HepG2 (cell line): ENCODE measurements around the gene PSMB11. TPM values are rescaled to one million over a fixed set of nuclear protein-coding genes. Genes with fewer than 3 reads are reported as not detected.

Experiments used
- ARID3A ChIP-seq: IDR thresholded peaks from 2 replicates; pipeline ENCODE4 v1.6.1; 2012; ENCODE audit warnings: low read depth, low read length, improper control_type of control experiment
- CBX2 ChIP-seq, 2 experiments: fragments of 200-600 bp in 1 of 2; sonication (generic); formaldehyde crosslinking in 1 of 2; IDR thresholded peaks; 2 replicates each; pipeline versions ENCODE4 v1.7.0 to v1.8.1; 2018 to 2022; ENCODE audit warnings: low read depth in 2 of 2, low read length in 1 of 2, mild to moderate bottlenecking in 1 of 2, missing genetic modification reagents in 1 of 2
- CBX5 ChIP-seq: sonication (generic); formaldehyde crosslinking; IDR thresholded peaks from 2 replicates; pipeline ENCODE4 v1.4.0; 2020; ENCODE audit warnings: missing genetic modification reagents, borderline replicate concordance
- E2F2 ChIP-seq: sonication (generic); formaldehyde crosslinking; IDR thresholded peaks from 2 replicates; pipeline ENCODE4 v1.4.0; 2020; ENCODE audit warnings: missing genetic modification reagents, borderline replicate concordance
- HDAC2 ChIP-seq: sonication (generic); formaldehyde crosslinking; IDR thresholded peaks from 2 replicates; pipeline ENCODE4 v1.4.0; 2020; ENCODE audit warnings: missing genetic modification reagents
- ISL2 ChIP-seq: sonication (generic); formaldehyde crosslinking; IDR thresholded peaks from 2 replicates; pipeline ENCODE4 v1.5.0; 2020; ENCODE audit warnings: missing genetic modification reagents
- KDM2A ChIP-seq: sonication (generic); formaldehyde crosslinking; IDR thresholded peaks from 2 replicates; pipeline ENCODE4 v1.4.0; 2020; ENCODE audit warnings: low read depth, missing genetic modification reagents, borderline replicate concordance
- MATR3 ChIP-seq: sonication (generic); formaldehyde crosslinking; IDR thresholded peaks from 2 replicates; pipeline ENCODE4 v1.4.0; 2020; ENCODE audit warnings: missing genetic modification reagents
- MAX ChIP-seq: IDR thresholded peaks from 2 replicates; pipeline ENCODE4 v1.6.1; 2012; ENCODE audit warnings: inconsistent platforms
- NFIC ChIP-seq: IDR thresholded peaks from 2 replicates; pipeline ENCODE4 v1.6.1; 2012; ENCODE audit warnings: mild to moderate bottlenecking, low read length, inconsistent platforms
- NR3C1 ChIP-seq: sonication (generic); formaldehyde crosslinking; IDR thresholded peaks from 2 replicates; pipeline ENCODE4 v1.4.0; 2020; ENCODE audit warnings: missing genetic modification reagents
- SAFB2 ChIP-seq: sonication (generic); formaldehyde crosslinking; IDR thresholded peaks from 2 replicates; pipeline ENCODE4 v1.5.1; 2020; ENCODE audit warnings: missing genetic modification reagents, low read depth, mild to moderate bottlenecking, borderline replicate concordance
- TAF15 ChIP-seq: fragments of 200-400 bp; formaldehyde crosslinking; IDR thresholded peaks from one replicate; pipeline ENCODE4 v1.6.1; 2018; ENCODE audit warnings: mild to moderate bottlenecking, low read depth, low read length; ENCODE audit not compliant: poor library complexity, severe bottlenecking
- TIGD3 ChIP-seq: sonication (generic); formaldehyde crosslinking; IDR thresholded peaks from 2 replicates; pipeline ENCODE4 v1.5.1; 2020; ENCODE audit warnings: mild to moderate bottlenecking, missing genetic modification reagents, borderline replicate concordance
- TRAFD1 ChIP-seq: sonication (generic); formaldehyde crosslinking; IDR thresholded peaks from 2 replicates; pipeline ENCODE4 v1.5.1; 2020; ENCODE audit warnings: missing genetic modification reagents, mild to moderate bottlenecking, borderline replicate concordance
- ZFYVE20 ChIP-seq: sonication (generic); formaldehyde crosslinking; IDR thresholded peaks from 2 replicates; pipeline ENCODE4 v1.8.0; 2023; ENCODE audit warnings: low read depth, mild to moderate bottlenecking, moderate library complexity, missing genetic modification reagents, borderline replicate concordance
- ZNF17 ChIP-seq: sonication (generic); formaldehyde crosslinking; IDR thresholded peaks from 2 replicates; pipeline ENCODE4 v1.5.0; 2020; ENCODE audit warnings: mild to moderate bottlenecking, missing genetic modification reagents
- ZNF577 ChIP-seq: sonication (generic); formaldehyde crosslinking; IDR thresholded peaks from 2 replicates; pipeline ENCODE4 v1.4.0; 2020; ENCODE audit warnings: mild to moderate bottlenecking, low read depth, missing genetic modification reagents, borderline replicate concordance
- ZNF652 ChIP-seq: IDR thresholded peaks from 2 replicates; pipeline ENCODE4 v1.6.1; 2016; ENCODE audit warnings: low read depth, borderline replicate concordance
- ZNF788 ChIP-seq: sonication (generic); formaldehyde crosslinking; IDR thresholded peaks from 2 replicates; pipeline ENCODE4 v1.5.0; 2020; ENCODE audit warnings: mild to moderate bottlenecking, missing genetic modification reagents, borderline replicate concordance
- ZSCAN20 ChIP-seq: sonication (generic); formaldehyde crosslinking; IDR thresholded peaks from 2 replicates; pipeline ENCODE4 v1.4.0; 2020; ENCODE audit warnings: missing genetic modification reagents, mild to moderate bottlenecking, borderline replicate concordance
- polyA plus RNA-seq, 8 experiments: library from polyadenylated mRNA; depleted of rRNA in 3 of 8; stranded (reverse) in 7 of 8; unstranded in 1 of 8; fragments of >200 nt; fragmentation: Illumina TruSeq in 4 of 8; extraction: Trizol in 4 of 8; gene quantifications; 2 replicates each; pipeline versions ENCODE4 v1.2.1 to v1.2.3, GENCODE V29; 2011 to 2016; ENCODE audit warnings: low read depth in 4 of 8, missing spikeins in 1 of 8, mixed read lengths in 1 of 8; ENCODE audit not compliant: insufficient read depth in 1 of 8
- total RNA-seq, 5 experiments: library from RNA; depleted of rRNA; stranded (reverse); fragments of >200 nt; fragmentation: Illumina TruSeq; extraction: Trizol; gene quantifications; 2 replicates each; pipeline ENCODE4 v1.2.3, GENCODE V29; 2016; ENCODE audit warnings: low read depth in 1 of 5

PSMB11 gene
- total and polyA plus RNA-seq, 2 of the 13 experiments (the other 11 are each of a cell fraction or from before 2014, with no cell fraction given) = not detected

GRCh38 chr14:23024612-23025075, 17.4 kb upstream of the PSMB11 start (continued):
- TF ChIP-seq TAF15 = no peak
- TF ChIP-seq ZNF788 (CRISPR knock-in tag) = no peak
- 0 out of 2 replicates have a peak, but pooled peaks have one; percentile 38 for TF ChIP-seq ZFYVE20 (CRISPR knock-in tag)
- TF ChIP-seq CBX2 (IDR thresholded peaks at IDR 0.05; ENCODE audit: low read depth, low read length) = no peak
- no peak for TF ChIP-seq CBX2 (CRISPR knock-in tag; IDR thresholded peaks at IDR 0.05; ENCODE audit: low read depth)
- no peak for TF ChIP-seq ISL2
- TF ChIP-seq HDAC2 (CRISPR knock-in tag) = no peak
- no peak for TF ChIP-seq ZSCAN20
- TF ChIP-seq ARID3A = no peak
- TF ChIP-seq TIGD3 = no peak
- no peak for TF ChIP-seq E2F2 (CRISPR knock-in tag)
- no peak for TF ChIP-seq SAFB2 (CRISPR knock-in tag)
- TF ChIP-seq NR3C1 (CRISPR knock-in tag) = no peak
- TF ChIP-seq ZNF17 (CRISPR knock-in tag) = no peak
- TF ChIP-seq KDM2A = no peak
- TF ChIP-seq CBX5 (CRISPR knock-in tag) = 0 out of 2 replicates have a peak, but pooled peaks have one; percentile 12
- no peak for TF ChIP-seq ZNF577 (CRISPR knock-in tag)
- TF ChIP-seq NFIC = no peak
- no peak for TF ChIP-seq ZNF652 (CRISPR knock-in tag)
- no peak for TF ChIP-seq MATR3
- no peak for TF ChIP-seq MAX
- TF ChIP-seq TRAFD1 (CRISPR knock-in tag) = no peak
